HCT116 (cell line): Measurements from ENCODE around the gene AHR. TPM values are rescaled to one million over a fixed set of nuclear protein-coding genes. Genes with fewer than 3 reads are reported as not detected.

Experiments
- ATAC-seq: fragments of 200-7000 bp; cut with Tn5 transposase; 2 replicates; pipeline ENCODE4 v1.9.1; 2020; ENCODE audit warnings: mild to moderate bottlenecking, moderate library complexity
- BruUV-seq: library from RNA; stranded (reverse); fragments of 400-500 nt; replicated peaks from 2 replicates; lab custom pipeline; 2021; lab: Mats Ljungman, UMichigan
- CTCF ChIA-PET: fragments of 300-600 bp; sonication (Branson Sonifier 250); formaldehyde crosslinking; loops from one replicate; lab custom pipeline; 2021; ENCODE audit warnings: antibody characterized with exemption; lab: Charles Lee
- POLR2A ChIA-PET: fragments of 300-600, 350-600 bp; sonication (Branson Sonifier 250); formaldehyde crosslinking; loops from one replicate; lab custom pipeline; 2021; ENCODE audit warnings: antibody characterized with exemption; lab: Charles Lee
- RAD21 ChIA-PET, 2 experiments: fragments of 300-600 bp; sonication (Branson Sonifier 250); formaldehyde crosslinking; loops; one replicate each; lab custom pipeline; 2023; ENCODE audit warnings: low total read pairs in 2 of 2; ENCODE audit not compliant: uncharacterized antibody in 2 of 2, unreplicated experiment in 2 of 2, low non-redundant PET in 1 of 2; lab: Charles Lee
- DNase-seq: peaks from one replicate; pipeline ENCODE4 v3.0.0-alpha.2; 2010; ENCODE audit warnings: low read depth, low spot score
- H2AFZ ChIP-seq: fragments of 200-600 bp; shearing (Covaris generic), sonication (generic); 2 replicates; pipeline ENCODE4 v1.6.1; 2017; ENCODE audit warnings: low read depth, mixed run types, mixed read lengths, antibody characterized with exemption, low read length; ENCODE audit not compliant: poor library complexity, severe bottlenecking
- H3K27ac ChIP-seq: 2 replicates; pipeline ENCODE4 v1.5.1; 2012; ENCODE audit warnings: low read depth, low read length
- H3K27me3 ChIP-seq: fragments of 200-600 bp; sonication (generic); 2 replicates; pipeline ENCODE4 v1.6.1; 2016; ENCODE audit warnings: mixed run types, low read length, mixed read lengths; ENCODE audit not compliant: insufficient read depth
- H3K36me3 ChIP-seq, 2 experiments: fragments of 200-500 bp in 1 of 2; fragments of 200-600 bp in 1 of 2; sonication (Bioruptor generic) in 1 of 2; sonication (generic) in 1 of 2; 2 replicates each; pipeline versions ENCODE4 v1.5.1 to v1.6.1; 2014 to 2016; ENCODE audit warnings: low read length in 2 of 2, inconsistent platforms in 1 of 2, mixed read lengths in 1 of 2, mixed run types in 1 of 2; ENCODE audit not compliant: insufficient read depth in 2 of 2, control insufficient read depth in 1 of 2
- H3K4me1 ChIP-seq, 2 experiments: fragments of 200-600 bp in 1 of 2; sonication (generic) in 1 of 2; 2 replicates each; pipeline versions ENCODE4 v1.5.1 to v1.6.1; 2012 to 2017; ENCODE audit warnings: low read length in 2 of 2, inconsistent platforms in 1 of 2, mild to moderate bottlenecking in 1 of 2, mixed read lengths in 1 of 2, mixed run types in 1 of 2, moderate library complexity in 1 of 2; ENCODE audit not compliant: insufficient read depth in 2 of 2, control insufficient read depth in 1 of 2
- H3K4me2 ChIP-seq: fragments of 200-600 bp; sonication (generic); 2 replicates; pipeline ENCODE4 v1.6.1; 2017; ENCODE audit warnings: mixed run types, low read length, mixed read lengths
- H3K4me3 ChIP-seq, 2 experiments: fragments of 200-600 bp in 1 of 2; sonication (generic) in 1 of 2; replicated peaks in 1 of 2; 2 replicates each; pipeline ENCODE4 v1.5.1; 2011 to 2016; ENCODE audit warnings: low read length in 2 of 2, control low read depth in 1 of 2, low read depth in 1 of 2, mild to moderate bottlenecking in 1 of 2, mixed read lengths in 1 of 2, mixed run types in 1 of 2
- H3K79me2 ChIP-seq: fragments of 200-600 bp; sonication (generic); 2 replicates; pipeline ENCODE4 v1.6.1; 2017; ENCODE audit warnings: mild to moderate bottlenecking, mixed run types, low read length, moderate library complexity, mixed read lengths; ENCODE audit not compliant: insufficient read depth
- H3K9ac ChIP-seq: fragments of 200-600 bp; sonication (generic); 2 replicates; pipeline ENCODE4 v1.6.1; 2016; ENCODE audit warnings: low read length, mixed read lengths
- H3K9me2 ChIP-seq: fragments of 200-600 bp; sonication (generic), shearing (Covaris generic); 2 replicates; pipeline ENCODE4 v1.6.1; 2017; ENCODE audit warnings: mixed run types, mild to moderate bottlenecking, moderate library complexity; ENCODE audit not compliant: insufficient read depth
- H3K9me3 ChIP-seq, 2 experiments: fragments of 200-500 bp in 1 of 2; fragments of 200-600 bp in 1 of 2; sonication (Bioruptor generic) in 1 of 2; sonication (generic) in 1 of 2; 2 replicates each; pipeline ENCODE4 v1.6.1; 2014 to 2017; ENCODE audit warnings: low read length in 2 of 2, mixed read lengths in 2 of 2, inconsistent platforms in 1 of 2, low read depth in 1 of 2, mild to moderate bottlenecking in 1 of 2, mixed run types in 1 of 2, moderate library complexity in 1 of 2; ENCODE audit not compliant: control insufficient read depth in 1 of 2, insufficient read depth in 1 of 2
- H4K20me1 ChIP-seq: fragments of 200-600 bp; sonication (generic), shearing (Covaris generic); 2 replicates; pipeline ENCODE4 v1.6.1; 2017; ENCODE audit warnings: mixed run types, mild to moderate bottlenecking, moderate library complexity; ENCODE audit not compliant: insufficient read depth
- ATF3 ChIP-seq: IDR thresholded peaks from 2 replicates; pipeline ENCODE4 v1.6.1; 2012
- CBX3 ChIP-seq: IDR thresholded peaks from 2 replicates; pipeline ENCODE4 v1.6.1; 2012; ENCODE audit warnings: low read depth
- CEBPB ChIP-seq: IDR thresholded peaks from 2 replicates; pipeline ENCODE4 v1.6.1; 2012; ENCODE audit warnings: low read depth
- CTCF ChIP-seq, 3 experiments: fragments of 200-600 bp in 1 of 3; sonication (generic) in 1 of 3; IDR thresholded peaks in 2 of 3; conservative IDR thresholded peaks in 1 of 3; 2 replicates each; pipeline ENCODE4 v1.5.1; 2012 to 2017; ENCODE audit warnings: low read depth in 2 of 3, low read length in 2 of 3, antibody characterized with exemption in 1 of 3, borderline replicate concordance in 1 of 3, control low read depth in 1 of 3, mild to moderate bottlenecking in 1 of 3, mixed read lengths in 1 of 3, mixed run types in 1 of 3, moderate library complexity in 1 of 3; ENCODE audit not compliant: insufficient read depth in 1 of 3
- EGR1 ChIP-seq: IDR thresholded peaks from 2 replicates; pipeline ENCODE4 v1.6.1; 2012; ENCODE audit warnings: low read depth
- ELF1 ChIP-seq: IDR thresholded peaks from 2 replicates; pipeline ENCODE4 v1.6.1; 2012; ENCODE audit warnings: low read depth, borderline replicate concordance
- EZH2 ChIP-seq: fragments of 200-600 bp; sonication (generic); IDR thresholded peaks from 2 replicates; pipeline ENCODE4 v1.6.1; 2017; ENCODE audit warnings: antibody characterized with exemption, mixed run types
- EZH2phosphoT487 ChIP-seq: fragments of 200-600 bp; IDR thresholded peaks from 2 replicates; pipeline ENCODE4 v1.6.1; 2018; ENCODE audit warnings: antibody characterized with exemption, borderline replicate concordance
- FOSL1 ChIP-seq: IDR thresholded peaks from 2 replicates; pipeline ENCODE4 v1.6.1; 2012; ENCODE audit warnings: low read depth
- JUND ChIP-seq: IDR thresholded peaks from 2 replicates; pipeline ENCODE4 v1.6.1; 2012
- MAX ChIP-seq: IDR thresholded peaks from 2 replicates; pipeline ENCODE4 v1.6.1; 2012
- POLR2A ChIP-seq: IDR thresholded peaks from 2 replicates; pipeline ENCODE4 v1.7.0; 2011; ENCODE audit warnings: borderline replicate concordance; ENCODE audit not compliant: insufficient read depth, insufficient read length; ENCODE audit errors: extremely low read depth
- POLR2AphosphoS5 ChIP-seq: IDR thresholded peaks from 2 replicates; pipeline ENCODE4 v1.6.1; 2011; ENCODE audit warnings: mild to moderate bottlenecking, low read depth, low read length, moderate library complexity
- REST ChIP-seq: IDR thresholded peaks from 2 replicates; pipeline ENCODE4 v1.6.1; 2012; ENCODE audit warnings: low read depth
- SIN3A ChIP-seq: IDR thresholded peaks from 2 replicates; pipeline ENCODE4 v1.6.1; 2012; ENCODE audit warnings: low read depth
- SP1 ChIP-seq: IDR thresholded peaks from 2 replicates; pipeline ENCODE4 v1.6.1; 2012; ENCODE audit warnings: low read depth
- SRF ChIP-seq: IDR thresholded peaks from 2 replicates; pipeline ENCODE4 v1.6.1; 2012; ENCODE audit warnings: low read depth
- TCF7L2 ChIP-seq: IDR thresholded peaks from 2 replicates; pipeline ENCODE4 v1.7.0; 2011; ENCODE audit warnings: borderline replicate concordance, inconsistent platforms; ENCODE audit not compliant: insufficient read depth, insufficient read length; ENCODE audit errors: extremely low read depth
- YY1 ChIP-seq: IDR thresholded peaks from 2 replicates; pipeline ENCODE4 v1.6.1; 2011; ENCODE audit warnings: low read length, low read depth, moderate library complexity, mild to moderate bottlenecking; ENCODE audit not compliant: insufficient replicate concordance; ENCODE audit errors: extremely low read depth
- ZFX ChIP-seq: fragments of 450-650 bp; IDR thresholded peaks from 2 replicates; pipeline ENCODE4 v1.6.1; 2017
- intact Hi-C: fragments of 100-400 bp; cut with micrococcal nuclease; formaldehyde crosslinking; loops from 2 replicates; pipeline ENCODE4 v1.10.0; 2022
- total RNA-seq: library from RNA; stranded (reverse); gene quantifications from one replicate; pipeline ENCODE4 v1.2.1, GENCODE V29; 2021; ENCODE audit not compliant: unreplicated experiment

Gene AHR
- total RNA-seq, 1 experiment from 2014 or later: 29.7 TPM

GRCh38 chr7:17365775-17366174, 67.3 kb downstream of the AHR start:
- H3K4me1 ChIP-seq: peaks cover 9 to 20% of the 10 kb centered on the region in 2 experiments

More at GRCh38 chr7:17365775-17366174, 67.3 kb downstream of the AHR start:
- Histone ChIP-seq H3K9ac (no peak overlapping the region), H2AFZ (no peak overlapping the region), H3K9me2 (peaks cover 3% of the 10 kb centered on the region; the same call in 1 of the 2 replicates), H4K20me1 (no peaks in the 10 kb centered on the region), H3K9me3 (no peaks in the 10 kb centered on the region), H3K36me3 (no peaks in the 10 kb centered on the region), H3K27ac (no peak overlapping the region), H3K4me3 (no peak overlapping the region), H3K79me2 (no peaks in the 10 kb centered on the region), H3K4me2 (no peak overlapping the region), H3K27me3 (no peaks in the 10 kb centered on the region)
- intact Hi-C loops: no loop called here
- ATAC-seq: no peak
- CTCF ChIA-PET: no interaction called here
- RAD21 ChIA-PET: no interaction called here
- POLR2A ChIA-PET: no interaction called here
- TF ChIP-seq POLR2AphosphoS5 (no peak), CTCF (IDR thresholded peaks at IDR 0.05 in 2 of 3, conservative IDR thresholded peaks at IDR 0.05 in 1 of 3; ENCODE audit: borderline replicate concordance in 1 of 3, insufficient read depth in 1 of 3, low read depth in 2 of 3, low read length in 2 of 3) (no peak), REST (no peak), EZH2 (no peak), SIN3A (no peak), ELF1 (no peak), CEBPB (no peak), YY1 (no peak), FOSL1 (no peak), TCF7L2 (no peak), MAX (no peak), EZH2phosphoT487 (no peak), SRF (no peak), JUND (no peak), ZFX (no peak), SP1 (no peak), CBX3 (no peak), EGR1 (no peak), ATF3 (no peak), POLR2A (no peak)
- DNase-seq: no peak
- BruUV-seq: no TSS peak
